Psoas muscle (tissue), 8 donors: ENCODE results near the gene CELA3B. TPM values are rescaled to one million over a fixed set of nuclear protein-coding genes. Genes with fewer than 3 reads are reported as not detected.

Source experiments
- ATAC-seq, 4 donors: fragments of 200-7000 bp; cut with Tn5 transposase; one replicate each; pipeline ENCODE4 v1.9.1; 2020; ENCODE audit warnings: moderate library complexity in 3 of 4, mild to moderate bottlenecking in 2 of 4
- DNase-seq, 2 donors: peaks; one replicate each; pipeline ENCODE4 v3.0.0-alpha.2; 2020
- H3K27ac ChIP-seq: fragments of 200-600 bp; one replicate; pipeline ENCODE4 v1.8.0; 2022
- H3K27me3 ChIP-seq, 3 donors: fragments of 200-600 bp in 1 of 3; one replicate each; pipeline versions ENCODE4 v1.6.1 to v1.8.0; 2013 to 2022; ENCODE audit warnings: low read length in 2 of 3, mild to moderate bottlenecking in 2 of 3, moderate library complexity in 1 of 3; ENCODE audit not compliant: insufficient read depth in 3 of 3
- H3K36me3 ChIP-seq, 2 donors: fragments of 200-600 bp in 1 of 2; one replicate each; pipeline versions ENCODE4 v1.6.1 to v1.8.0; 2013 to 2022; ENCODE audit warnings: low read depth in 1 of 2, mild to moderate bottlenecking in 1 of 2, moderate library complexity in 1 of 2; ENCODE audit not compliant: insufficient read depth in 1 of 2
- H3K4me1 ChIP-seq: fragments of 200-600 bp; one replicate; pipeline ENCODE4 v1.8.0; 2022
- H3K4me3 ChIP-seq: fragments of 200-600 bp; one replicate; pipeline ENCODE4 v1.8.0; 2022; ENCODE audit warnings: mild to moderate bottlenecking
- H3K9me3 ChIP-seq: fragments of 200-600 bp; one replicate; pipeline ENCODE4 v1.8.0; 2022
- CTCF ChIP-seq: fragments of 200-600 bp; IDR thresholded peaks from one replicate; pipeline ENCODE4 v1.8.0; 2022; ENCODE audit warnings: antibody characterized with exemption
- WGBS, 3 donors: extraction: QIAGEN DNeasy Blood & Tissue Kit; methylation state at CpG; one replicate each; pipeline versions ENCODE4 v1.1.6 to v1.1.7; 2013; 5-methylcytosine and 5-hydroxymethylcytosine counted together
- intact Hi-C, 2 donors: fragments of 100-400 bp; cut with DNase I; formaldehyde crosslinking; loops; one replicate each; pipeline versions ENCODE4 v1.11.0 to v1.14.2; 2022
- polyA plus RNA-seq, 3 donors: library from polyadenylated mRNA; stranded (reverse); fragments of 200-250 nt; gene quantifications; one replicate each; pipeline ENCODE4 v1.2.3, GENCODE V29; 2013
- total RNA-seq, 4 donors: library from RNA; stranded (reverse); fragmentation: NEBNext Ultra II Directional in 2 of 4; extraction: Animal tissue kit (Norgen Biotek cat#: 25700) in 2 of 4; gene quantifications; one replicate each; pipeline versions ENCODE4 v1.2.1 to v1.2.4, GENCODE V29; 2021 to 2023
- donor health status: healthy with polysubstance abuse.
- donor health status: DM: no; HTN: no; CAD: no; lungs with moderate emphysema.
- donor health status: Bipolar disorder and iron deficiency.
- donor health status: healthy.
- donor health status: DM: yes; HTN: yes; CAD: no.
- donor health status: DM: no; HTN: no; CAD: no.
- donor health status: DM: no; HTN: no; CAD: no.
- donor health status: DM: yes; HTN: yes; CAD: no.

Gene CELA3B
- total and polyA plus RNA-seq, 7 donors: 0.09 to 1.7 (median 0.42) TPM; not detected in 2

GRCh38 chr1:21956720-21957552 is 19.9 kb upstream of the CELA3B start:
- no peaks in the 10 kb centered on the region for H3K9me3 ChIP-seq
- no peaks in the 10 kb centered on the region for H3K36me3 ChIP-seq
- peak overlapping the region; percentile 61 for H3K27ac ChIP-seq
- TF ChIP-seq CTCF: no peak
- intact Hi-C loops: no loop called here
- H3K4me1 ChIP-seq: peaks cover 6% of the 10 kb centered on the region
- no peak overlapping the region for H3K4me3 ChIP-seq
- WGBS, 3 donors: 68 to 76% (median 73%) methylated on average over 18 of the region's 18 CpGs
- ATAC-seq (peak in 3 of 4 donors; percentile 29 to 37 (median 34)), DNase-seq (peak in 1 of 2 donors; percentile 52)
- H3K27me3 ChIP-seq: no peaks in the 10 kb centered on the region

- ATAC-seq (no peak), DNase-seq (no peak)
- Histone ChIP-seq H3K27me3 (no peaks in the 10 kb centered on the region), H3K27ac (no peak overlapping the region), H3K4me1 (peaks cover 6% of the 10 kb centered on the region), H3K9me3 (no peaks in the 10 kb centered on the region), H3K36me3 (no peaks in the 10 kb centered on the region), H3K4me3 (no peak overlapping the region)
- 77 to 91% (median 86%) methylated on average over 2 of the region's 2 CpGs for WGBS, 3 donors
- no peak for TF ChIP-seq CTCF
- intact Hi-C loops: loop anchor here (5.0 kb wide), 2 partner anchors 64 to 79 kb away; no protein-coding TSS in a partner anchor
Measured at GRCh38 chr1:21961337-21961736, 15.5 kb upstream of the CELA3B start.

- DNase-seq (peak in 1 of 2 donors; percentile 39), ATAC-seq (no peak)
- no peaks in the 10 kb centered on the region for H3K27me3 ChIP-seq
- TF ChIP-seq CTCF: no peak
- H3K9me3 ChIP-seq: no peaks in the 10 kb centered on the region
- no peak overlapping the region for H3K27ac ChIP-seq
- intact Hi-C loops: loop anchor here (5.0 kb wide), 2 partner anchors 64 to 79 kb away; no protein-coding TSS in a partner anchor
- 37 to 53% (median 50%) methylated on average over 2 of the region's 2 CpGs for WGBS, 3 donors
- H3K4me3 ChIP-seq: no peak overlapping the region
- H3K36me3 ChIP-seq: no peaks in the 10 kb centered on the region
- H3K4me1 ChIP-seq: peaks cover 6% of the 10 kb centered on the region
Measured at GRCh38 chr1:21961799-21962198, 15.0 kb upstream of the CELA3B start.

- no peaks in the 10 kb centered on the region for H3K4me1 ChIP-seq
- no peaks in the 10 kb centered on the region for H3K9me3 ChIP-seq
- 46 to 52% (median 46%) methylated on average over 11 of the region's 11 CpGs for WGBS, 3 donors
- no peak overlapping the region for H3K27ac ChIP-seq
- H3K36me3 ChIP-seq: no peaks in the 10 kb centered on the region
- no peaks in the 10 kb centered on the region for H3K27me3 ChIP-seq
- peak; percentile 93 for TF ChIP-seq CTCF
- DNase-seq (peak; percentile 76 to 85), ATAC-seq (peak; percentile 90 to 97 (median 92))
- intact Hi-C loops: loop anchor here (5.0 kb wide), 2 partner anchors 66 to 81 kb away; no protein-coding TSS in a partner anchor
- H3K4me3 ChIP-seq: no peak overlapping the region
Measured at GRCh38 chr1:21963477-21964217, 13.2 kb upstream of the CELA3B start.
